ENCODE measurements around the gene SELENOT.

The SELENOT gene

GRCh38 chr3:150603153-150603979 is at the start of gene SELENOT:
Gene SELENOT (plus strand): TSS chr3:150603321. CDS start chr3:150603363, 42 bp downstream.
- peaks cover 7% of the 10 kb centered on the region; the same call in 1 of the 2 replicates for H3K36me3 ChIP-seq (replicated peaks; ENCODE audit: insufficient read depth, low read length)
- H3K79me2 ChIP-seq (ENCODE audit: low read length): peaks cover 92% of the 10 kb centered on the region
- no peak for TF ChIP-seq EZH2 (optimal IDR thresholded peaks at IDR 0.05; ENCODE audit: low read depth, low read length)
- TF ChIP-seq CTCF (IDR thresholded peaks at IDR 0.05; ENCODE audit: low read length): peak; percentile 34
- TF ChIP-seq EZH2phosphoT487 (IDR thresholded peaks at IDR 0.05; ENCODE audit: low read length): no peak
- peak within 1 kb of the TSS; percentile 96 for H3K9ac ChIP-seq (ENCODE audit: low read length)
- H3K27me3 ChIP-seq (replicated peaks; ENCODE audit: insufficient read depth, low read length): no peaks in the 10 kb centered on the region
- peak within 1 kb of the TSS; percentile 61 for H3K4me2 ChIP-seq (ENCODE audit: low read depth, low read length)
- H3K27ac ChIP-seq (ENCODE audit: low read length): peak within 1 kb of the TSS; percentile 92
- no peaks in the 10 kb centered on the region for H3K9me3 ChIP-seq (replicated peaks; ENCODE audit: insufficient read depth, low read length)
- DNase-seq: peak; percentile 96
- H3F3A ChIP-seq (ENCODE audit: insufficient read depth, low read length): peaks cover 45% of the 10 kb centered on the region
- peaks cover 23% of the 10 kb centered on the region for H4K20me1 ChIP-seq (ENCODE audit: insufficient read depth, low read length)
- H3K4me3 ChIP-seq (ENCODE audit: low read length): peak within 1 kb of the TSS; percentile 96
- peaks cover 44% of the 10 kb centered on the region for H3K4me1 ChIP-seq (ENCODE audit: low read length)
- no peaks in the 10 kb centered on the region for H3K9me2 ChIP-seq (replicated peaks; ENCODE audit: insufficient read depth, low read length)
- 0 out of 2 replicates have a peak within 1 kb of the TSS, but pooled peaks have one; percentile 4 for H2AFZ ChIP-seq (ENCODE audit: low read length)

GRCh38 chr3:150555859-150556436 is 47.2 kb upstream of the SELENOT start:
- DNase-seq: no peak
- TF ChIP-seq EZH2 (optimal IDR thresholded peaks at IDR 0.05; ENCODE audit: low read depth, low read length) (no peak), EZH2phosphoT487 (IDR thresholded peaks at IDR 0.05; ENCODE audit: low read length) (no peak), CTCF (IDR thresholded peaks at IDR 0.05; ENCODE audit: low read length) (no peak)
- Histone ChIP-seq H3F3A (ENCODE audit: insufficient read depth, low read length) (no peaks in the 10 kb centered on the region), H3K36me3 (replicated peaks; ENCODE audit: insufficient read depth, low read length) (peaks cover 14% of the 10 kb centered on the region), H4K20me1 (ENCODE audit: insufficient read depth, low read length) (no peaks in the 10 kb centered on the region), H2AFZ (ENCODE audit: low read length) (no peak overlapping the region), H3K9ac (ENCODE audit: low read length) (no peak overlapping the region), H3K9me2 (replicated peaks; ENCODE audit: insufficient read depth, low read length) (no peaks in the 10 kb centered on the region), H3K27me3 (replicated peaks; ENCODE audit: insufficient read depth, low read length) (no peaks in the 10 kb centered on the region), H3K27ac (ENCODE audit: low read length) (no peak overlapping the region), H3K4me1 (ENCODE audit: low read length) (no peaks in the 10 kb centered on the region), H3K9me3 (replicated peaks; ENCODE audit: insufficient read depth, low read length) (no peaks in the 10 kb centered on the region), H3K79me2 (ENCODE audit: low read length) (peaks cover 95% of the 10 kb centered on the region), H3K4me2 (ENCODE audit: low read depth, low read length) (no peak overlapping the region), H3K4me3 (ENCODE audit: low read length) (no peak overlapping the region)

- H3K27ac ChIP-seq (ENCODE audit: low read length): no peak overlapping the region
- H3K9ac ChIP-seq (ENCODE audit: low read length): no peak overlapping the region
- TF ChIP-seq CTCF (IDR thresholded peaks at IDR 0.05; ENCODE audit: low read length) (no peak), EZH2 (optimal IDR thresholded peaks at IDR 0.05; ENCODE audit: low read depth, low read length) (no peak), EZH2phosphoT487 (IDR thresholded peaks at IDR 0.05; ENCODE audit: low read length) (no peak)
- no peaks in the 10 kb centered on the region for H3K27me3 ChIP-seq (replicated peaks; ENCODE audit: insufficient read depth, low read length)
- H3K4me1 ChIP-seq (ENCODE audit: low read length): no peaks in the 10 kb centered on the region
- H2AFZ ChIP-seq (ENCODE audit: low read length): no peak overlapping the region
- H3K4me3 ChIP-seq (ENCODE audit: low read length): no peak overlapping the region
- H3K9me2 ChIP-seq (replicated peaks; ENCODE audit: insufficient read depth, low read length): no peaks in the 10 kb centered on the region
- no peaks in the 10 kb centered on the region for H3K9me3 ChIP-seq (replicated peaks; ENCODE audit: insufficient read depth, low read length)
- H3K79me2 ChIP-seq (ENCODE audit: low read length): peaks cover 92% of the 10 kb centered on the region
- no peak for DNase-seq
- peaks cover 14% of the 10 kb centered on the region for H3K36me3 ChIP-seq (replicated peaks; ENCODE audit: insufficient read depth, low read length)
- no peaks in the 10 kb centered on the region for H3F3A ChIP-seq (ENCODE audit: insufficient read depth, low read length)
- no peak overlapping the region for H3K4me2 ChIP-seq (ENCODE audit: low read depth, low read length)
- no peaks in the 10 kb centered on the region for H4K20me1 ChIP-seq (ENCODE audit: insufficient read depth, low read length)
Measured at GRCh38 chr3:150556792-150557191, 46.3 kb upstream of the SELENOT start.
